SK-MEL-5 (cell line): ENCODE measurements around the gene CCDC102B. TPM values are rescaled to one million over a fixed set of nuclear protein-coding genes. Genes with fewer than 3 reads are reported as not detected.
"Not testable (repeated sequence)": the region's sequence is repeated elsewhere in the genome, so short reads cannot be mapped to it uniquely, and the experiment has no call there.

Experiments
- DNase-seq: peaks from one replicate; pipeline ENCODE4 v3.0.0-alpha.2; 2016; ENCODE audit warnings: low read depth, low spot score
- in situ Hi-C: cut with HindIII; loops from 2 replicates; pipeline ENCODE4 v1.10.0; 2016; ENCODE audit warnings: low sequenced_read_pairs, high pct_unique_total_duplicates, low pct_unique_long_range_greater_than_20kb
- polyA plus RNA-seq, 2 experiments: library from polyadenylated mRNA; depleted of rRNA; stranded (reverse); fragments of >200 nt; gene quantifications; 2 replicates each; pipeline ENCODE4 v1.2.3, GENCODE V29; 2015
- total RNA-seq: library from RNA; depleted of rRNA; stranded (reverse); fragments of >200 nt; shearing (Covaris generic); gene quantifications from 2 replicates; pipeline ENCODE4 v1.2.3, GENCODE V29; 2014; rRNA removed

Gene CCDC102B
- total RNA-seq: 0.51 TPM in 1 of 2 replicates, not detected in the other
- 0.36 and 5.0 TPM in 2 replicates for polyA plus RNA-seq (2015; cell fraction: cytosol; rRNA removed)
- polyA plus RNA-seq (2015; cell fraction: nucleus; rRNA removed): 0.27 and 0.57 TPM in 2 replicates

- DNase-seq: no peak
Measured at GRCh38 chr18:68797871-68798270, at the start of gene CCDC102B. CCDC102B (plus strand) TSS chr18:68798080; CDS start chr18:68836764, 38,684 bp downstream.

GRCh38 chr18:68757126-68757525 is 40.8 kb upstream of the CCDC102B start:
- in situ Hi-C loops: no loop called here
- no peak for DNase-seq

More at GRCh38 chr18:68797871-68798270, at the start of gene CCDC102B:
- in situ Hi-C loops: no loop called here

GRCh38 chr18:68759308-68759707 is 38.6 kb upstream of the CCDC102B start:
- in situ Hi-C loops: no loop called here
- DNase-seq: no peak

- in situ Hi-C loops: no loop called here
- no peak for DNase-seq
Measured at GRCh38 chr18:68763083-68763482, 34.8 kb upstream of the CCDC102B start.

GRCh38 chr18:68764016-68764415 is 33.9 kb upstream of the CCDC102B start:
- DNase-seq: no peak
- in situ Hi-C loops: no loop called here

- in situ Hi-C loops: no loop called here
- no peak for DNase-seq
Measured at GRCh38 chr18:68766433-68766832, 31.4 kb upstream of the CCDC102B start.

- in situ Hi-C loops: no loop called here
- no peak for DNase-seq
Measured at GRCh38 chr18:68769461-68769860, 28.4 kb upstream of the CCDC102B start.

- DNase-seq: no peak
- in situ Hi-C loops: no loop called here
Measured at GRCh38 chr18:68772268-68772667, 25.6 kb upstream of the CCDC102B start.

- in situ Hi-C loops: no loop called here
- no peak for DNase-seq
Measured at GRCh38 chr18:68778280-68778886, 19.5 kb upstream of the CCDC102B start.

- in situ Hi-C loops: no loop called here
- DNase-seq: peak; percentile 14
Measured at GRCh38 chr18:68779169-68779568, 18.7 kb upstream of the CCDC102B start.

- in situ Hi-C loops: no loop called here
- no peak for DNase-seq
Measured at GRCh38 chr18:68780802-68781635, 16.9 kb upstream of the CCDC102B start.

- no peak for DNase-seq
- in situ Hi-C loops: no loop called here
Measured at GRCh38 chr18:68783506-68783905, 14.4 kb upstream of the CCDC102B start.

GRCh38 chr18:68784071-68784470 is 13.8 kb upstream of the CCDC102B start:
- no peak for DNase-seq
- in situ Hi-C loops: no loop called here

GRCh38 chr18:68790290-68790689 is 7.6 kb upstream of the CCDC102B start:
- in situ Hi-C loops, DNase-seq: not testable (repeated sequence)

GRCh38 chr18:68791801-68792200 is 6.1 kb upstream of the CCDC102B start:
- in situ Hi-C loops: no loop called here

GRCh38 chr18:68793951-68794350 is 3.9 kb upstream of the CCDC102B start:
- in situ Hi-C loops: no loop called here
- no peak for DNase-seq

More at GRCh38 chr18:68791801-68792200, 6.1 kb upstream of the CCDC102B start:
- DNase-seq: no peak

GRCh38 chr18:68796936-68797690 is 767 bp upstream of the CCDC102B start:
- in situ Hi-C loops: no loop called here
- peak; percentile 10 for DNase-seq

GRCh38 chr18:68800075-68800474 is 2.2 kb downstream of the CCDC102B start:
- DNase-seq: no peak
- in situ Hi-C loops: no loop called here
